ENCODE measurements around the gene TMEM63C. TPM values are rescaled to one million over a fixed set of nuclear protein-coding genes. Genes with fewer than 3 reads are reported as not detected.

The TMEM63C gene
- polyA plus RNA-seq, 3 donors = 0.12 to 1.8 TPM; not detected in 1

GRCh38 chr14:77264466-77265186 is 83.0 kb downstream of the TMEM63C start:
- WGBS, 3 donors = 82 to 87% (median 85%) methylated on average over 16 of the region's 16 CpGs
- no peak overlapping the region for H3K27ac ChIP-seq (ENCODE audit: low read depth, low read length)

- H3K27ac ChIP-seq (ENCODE audit: low read depth, low read length) = no peak overlapping the region
- 52 to 87% (median 54%) methylated on average over 2 of the region's 2 CpGs for WGBS, 3 donors
Observed at GRCh38 chr14:77265187-77265515, 83.6 kb downstream of the TMEM63C start.

GRCh38 chr14:77265561-77266335 is 84.2 kb downstream of the TMEM63C start:
- H3K27ac ChIP-seq (ENCODE audit: low read depth, low read length) = no peak overlapping the region
- 71 to 81% (median 76%) methylated on average over 16 of the region's 16 CpGs for WGBS, 3 donors

- whole genome bisulfite sequencing, 3 donors = 89 to 91% (median 90%) methylated on average over 8 of the region's 8 CpGs
- H3K27ac ChIP-seq (ENCODE audit: low read depth, low read length) = no peak overlapping the region
Observed at GRCh38 chr14:77266336-77266735, 84.7 kb downstream of the TMEM63C start.

- WGBS, 3 donors = 77 to 94% (median 90%) methylated on average over 5 of the region's 5 CpGs
- H3K27ac ChIP-seq (ENCODE audit: low read depth, low read length) = no peak overlapping the region
Observed at GRCh38 chr14:77267937-77268699, 86.5 kb downstream of the TMEM63C start.

- 19 to 44% (median 37%) methylated on average over 8 of the region's 8 CpGs for WGBS, 3 donors
- no peak overlapping the region for H3K27ac ChIP-seq (ENCODE audit: low read depth, low read length)
Observed at GRCh38 chr14:77268989-77269600, 87.5 kb downstream of the TMEM63C start.

- WGBS, 3 donors = 3% methylated on average over 58 to 84 of the region's 84 CpGs
- H3K27ac ChIP-seq (ENCODE audit: low read depth, low read length) = no peak overlapping the region
Observed at GRCh38 chr14:77270361-77271112, 88.9 kb downstream of the TMEM63C start.

- WGBS, 3 donors = 17 to 25% (median 18%) methylated on average over 28 to 38 of the region's 38 CpGs
Observed at GRCh38 chr14:77271113-77271710, 89.6 kb downstream of the TMEM63C start, which contains the start of gene NGB. NGB (minus strand) TSS chr14:77271206; CDS start chr14:77270937, 269 bp downstream.

GRCh38 chr14:77272261-77272660 is 90.7 kb downstream of the TMEM63C start:
- 91 to 96% (median 93%) methylated on average over 4 of the region's 4 CpGs for WGBS, 3 donors
- no peak overlapping the region for H3K27ac ChIP-seq (ENCODE audit: low read depth, low read length)

More at GRCh38 chr14:77271113-77271710, 89.6 kb downstream of the TMEM63C start, which contains the start of gene NGB:
- H3K27ac ChIP-seq (ENCODE audit: low read depth, low read length) = no peak within 1 kb of the TSS

GRCh38 chr14:77273796-77274195 is 92.2 kb downstream of the TMEM63C start:
- 70 to 84% (median 72%) methylated on average over 4 of the region's 4 CpGs for WGBS, 3 donors
- no peak overlapping the region for H3K27ac ChIP-seq (ENCODE audit: low read depth, low read length)

- 75 to 81% (median 77%) methylated on average over 5 of the region's 5 CpGs for WGBS, 3 donors
- no peak overlapping the region for H3K27ac ChIP-seq (ENCODE audit: low read depth, low read length)
Observed at GRCh38 chr14:77275041-77275580, 93.5 kb downstream of the TMEM63C start.

GRCh38 chr14:77275601-77276017 is 94.0 kb downstream of the TMEM63C start:
- no peak overlapping the region for H3K27ac ChIP-seq (ENCODE audit: low read depth, low read length)
- WGBS, 3 donors = 46 to 70% (median 56%) methylated on average over 8 of the region's 8 CpGs

GRCh38 chr14:77276295-77276935 is 94.8 kb downstream of the TMEM63C start:
- 78 to 90% (median 79%) methylated on average over 15 of the region's 15 CpGs for WGBS, 3 donors
- no peak overlapping the region for H3K27ac ChIP-seq (ENCODE audit: low read depth, low read length)

- 90 to 92% (median 91%) methylated on average over 12 of the region's 12 CpGs for WGBS, 3 donors
- H3K27ac ChIP-seq (ENCODE audit: low read depth, low read length) = no peak overlapping the region
Observed at GRCh38 chr14:77276959-77277358, 95.4 kb downstream of the TMEM63C start.

- H3K27ac ChIP-seq (ENCODE audit: low read depth, low read length) = no peak overlapping the region
- WGBS, 3 donors = 74 to 97% (median 95%) methylated on average over 14 of the region's 14 CpGs
Observed at GRCh38 chr14:77278461-77279230, 97.0 kb downstream of the TMEM63C start.

GRCh38 chr14:77279719-77280118 is 98.1 kb downstream of the TMEM63C start:
- H3K27ac ChIP-seq (ENCODE audit: low read depth, low read length) = no peak overlapping the region
- WGBS, 3 donors = 95 to 96% (median 96%) methylated on average over 8 to 13 of the region's 13 CpGs

Measured in adipose tissue (tissue), 3 donors.